Left lung (tissue), 10 donors: Measurements from ENCODE around the gene CCK. TPM values are rescaled to one million over a fixed set of nuclear protein-coding genes. Genes with fewer than 3 reads are reported as not detected.
A peak's percentile ranks its signal among the peaks of the same experiment; 100 is the strongest.

Source experiments
- ATAC-seq: fragments of 200-7000 bp; cut with Tn5 transposase; one replicate; pipeline ENCODE4 v1.9.1; 2020; ENCODE audit warnings: moderate library complexity
- DNase-seq, 4 donors: peaks; one replicate each; pipeline ENCODE4 v3.0.0-alpha.2; 2013 to 2020
- H3K27ac ChIP-seq, 2 donors: fragments of 200-600 bp; sonication (generic) in 1 of 2; one replicate each; pipeline versions ENCODE4 v1.5.0 to v1.8.0; 2020 to 2021
- H3K27me3 ChIP-seq, 2 donors: fragments of 200-600 bp; sonication (generic) in 1 of 2; one replicate each; pipeline versions ENCODE4 v1.5.0 to v1.8.0; 2020 to 2021
- H3K36me3 ChIP-seq, 2 donors: fragments of 200-600 bp; sonication (generic) in 1 of 2; one replicate each; pipeline versions ENCODE4 v1.5.0 to v1.8.0; 2020 to 2021
- H3K4me1 ChIP-seq, 2 donors: fragments of 200-600 bp; one replicate each; pipeline ENCODE4 v1.8.0; 2021
- H3K4me3 ChIP-seq, 2 donors: fragments of 200-600 bp; sonication (generic) in 1 of 2; one replicate each; pipeline versions ENCODE4 v1.5.0 to v1.8.0; 2020 to 2021; ENCODE audit warnings: mild to moderate bottlenecking in 1 of 2
- H3K9me3 ChIP-seq, 2 donors: fragments of 200-600 bp; sonication (generic) in 1 of 2; one replicate each; pipeline versions ENCODE4 v1.5.0 to v1.8.0; 2020 to 2021
- CTCF ChIP-seq, 2 donors: fragments of 200-600 bp; sonication (generic) in 1 of 2; IDR thresholded peaks; one replicate each; pipeline versions ENCODE4 v1.5.0 to v1.8.0; 2021; ENCODE audit warnings: antibody characterized with exemption in 2 of 2
- intact Hi-C, 2 donors: fragments of 100-400 bp; cut with DNase I; formaldehyde crosslinking; loops; one replicate each; pipeline versions ENCODE4 v1.11.2 to v1.14.2; 2022
- polyA plus RNA-seq, 6 donors: library from polyadenylated mRNA; unstranded; fragments of 120-200 nt; gene quantifications; one replicate each; pipeline ENCODE4 v1.2.1, GENCODE V29; 2013; ENCODE audit not compliant: insufficient read length in 6 of 6
- total RNA-seq, 2 donors: library from RNA; stranded (reverse); fragmentation: NEBNext Ultra II Directional; extraction: Animal tissue kit (Norgen Biotek cat#: 25700); gene quantifications; one replicate each; pipeline ENCODE4 v1.2.1, GENCODE V29; 2021
- donor health status: DM: no; HTN: yes; CAD: no.
- donor health status: DM: no; HTN: no; CAD: no.

Gene CCK
- total and polyA plus RNA-seq, 8 donors: 0.76 TPM; not detected in 7

GRCh38 chr3:42226470-42227425 lies 39.2 kb downstream of the CCK start:
- TF ChIP-seq CTCF (IDR thresholded peaks at IDR 0.05): no peak
- intact Hi-C loops: no loop called here
- H3K27ac ChIP-seq: no peak overlapping the region
- H3K27me3 ChIP-seq: no peaks in the 10 kb centered on the region
- ATAC-seq (peak; percentile 72), DNase-seq (no peak)
- H3K4me1 ChIP-seq: no peaks in the 10 kb centered on the region
- no peaks in the 10 kb centered on the region for H3K9me3 ChIP-seq
- H3K36me3 ChIP-seq: peaks cover 0 to 25% of the 10 kb centered on the region in 2 donors
- no peak overlapping the region for H3K4me3 ChIP-seq

- Histone ChIP-seq H3K27ac (no peak overlapping the region), H3K36me3 (peaks cover 0 to 33% of the 10 kb centered on the region in 2 donors), H3K9me3 (no peaks in the 10 kb centered on the region), H3K4me1 (no peaks in the 10 kb centered on the region), H3K27me3 (no peaks in the 10 kb centered on the region), H3K4me3 (no peak overlapping the region)
- no peak for ATAC-seq
- intact Hi-C loops: no loop called here
- no peak for TF ChIP-seq CTCF (IDR thresholded peaks at IDR 0.05)
- no peak for DNase-seq
These were observed 40.3 kb downstream of the CCK start for GRCh38 chr3:42225486-42226363.

GRCh38 chr3:42224658-42225421 lies 41.1 kb downstream of the CCK start:
- intact Hi-C loops: no loop called here
- no peak for DNase-seq
- TF ChIP-seq CTCF (IDR thresholded peaks at IDR 0.05): no peak
- H3K4me3 ChIP-seq: no peak overlapping the region
- no peak overlapping the region for H3K27ac ChIP-seq
- H3K27me3 ChIP-seq: no peaks in the 10 kb centered on the region
- H3K36me3 ChIP-seq: peaks cover 0 to 41% of the 10 kb centered on the region in 2 donors
- no peaks in the 10 kb centered on the region for H3K4me1 ChIP-seq
- H3K9me3 ChIP-seq: no peaks in the 10 kb centered on the region
- ATAC-seq: no peak

GRCh38 chr3:42224178-42224577 lies 41.8 kb downstream of the CCK start:
- DNase-seq (no peak), ATAC-seq (no peak)
- Histone ChIP-seq H3K36me3 (peaks cover 0 to 48% of the 10 kb centered on the region in 2 donors), H3K27me3 (no peaks in the 10 kb centered on the region), H3K4me1 (no peaks in the 10 kb centered on the region), H3K9me3 (no peaks in the 10 kb centered on the region), H3K27ac (no peak overlapping the region), H3K4me3 (no peak overlapping the region)
- no peak for TF ChIP-seq CTCF (IDR thresholded peaks at IDR 0.05)
- intact Hi-C loops: no loop called here
